ENCODE measurements around the gene TNXB. TPM values are rescaled to one million over a fixed set of nuclear protein-coding genes. Genes with fewer than 3 reads are reported as not detected.
"Not testable (repeated sequence)": the region's sequence is repeated elsewhere in the genome, so short reads cannot be mapped to it uniquely, and the experiment has no call there.

Gene TNXB
- total and polyA plus RNA-seq, 2 donors (not counting 3 experiments of a cell fraction or from before 2014, with no cell fraction given): 0.47 to 2.7 TPM

DNA sequence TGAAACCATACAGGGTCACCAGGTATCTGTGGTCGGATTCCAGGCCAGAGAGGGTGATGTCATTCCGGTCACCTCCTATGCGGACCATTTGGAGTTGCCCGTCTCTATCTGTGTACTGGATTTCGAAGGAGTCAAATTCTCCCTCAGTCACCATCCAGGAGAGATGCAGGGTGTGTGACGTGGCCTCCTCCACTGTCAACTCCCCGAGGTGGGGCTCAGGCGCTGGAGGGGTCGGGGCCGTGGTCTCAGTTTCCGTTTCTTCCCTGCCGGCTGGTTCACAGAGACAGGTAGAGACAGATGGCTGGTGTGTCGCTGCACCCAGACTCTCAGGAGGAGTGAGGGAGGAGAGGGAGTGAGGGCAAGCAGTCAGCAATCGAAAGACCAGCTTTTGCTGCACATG, 40.3 kb downstream of the TNXB start:
- CTCF ChIA-PET: no interaction called here
- Histone ChIP-seq H3K36me3 (ENCODE audit: control insufficient read depth in 2 of 2, extremely low read depth in 1 of 2, insufficient read depth in 2 of 2, low read length in 2 of 2) (no peaks in the 10 kb centered on the region), H3K9ac (replicated peaks; ENCODE audit: extremely low read depth, insufficient read depth, low read length) (no peak overlapping the region), H3K27ac (ENCODE audit: insufficient read depth, low read depth, low read length) (no peak overlapping the region), H3K4me3 (replicated peaks in 1 of 3; ENCODE audit: insufficient read depth in 1 of 3, low read depth in 1 of 3, low read length in 3 of 3) (no peak overlapping the region), H3K4me1 (ENCODE audit: control insufficient read depth, extremely low read depth, insufficient read depth, low read length) (no peaks in the 10 kb centered on the region), H4K20me1 (replicated peaks; ENCODE audit: control insufficient read depth, extremely low read depth, insufficient read depth, low read length) (no peaks in the 10 kb centered on the region), H3K79me2 (ENCODE audit: control insufficient read depth, insufficient read depth, low read length) (no peaks in the 10 kb centered on the region), H3K27me3 (ENCODE audit: control insufficient read depth in 2 of 2, insufficient read depth in 2 of 2, low read length in 2 of 2) (peaks cover 0 to 2% of the 10 kb centered on the region in 2 experiments), H3K9me1 (replicated peaks; ENCODE audit: control insufficient read depth, extremely low read depth, insufficient read depth, low read length) (no peaks in the 10 kb centered on the region), H2AFZ (ENCODE audit: low read depth, low read length) (no peak overlapping the region), H3K4me2 (ENCODE audit: insufficient read depth, low read length) (no peak overlapping the region), H3K9me3 (replicated peaks; ENCODE audit: control insufficient read depth, insufficient read depth, low read length) (no peaks in the 10 kb centered on the region)
- DNase-seq (ENCODE audit: low read depth, low spot score): no peak
- TF ChIP-seq POLR2AphosphoS5 (IDR thresholded peaks at IDR 0.05; ENCODE audit: insufficient read depth, low read depth, low read length) (no peak), POLR2A (IDR thresholded peaks at IDR 0.05; ENCODE audit: low read depth, low read length) (no peak), FOS (IDR thresholded peaks at IDR 0.05; ENCODE audit: borderline replicate concordance, insufficient read depth, low read length) (no peak), MYC (IDR thresholded peaks at IDR 0.05; ENCODE audit: low read depth, low read length) (no peak), EZH2 (IDR thresholded peaks at IDR 0.05; ENCODE audit: borderline replicate concordance, low read depth, low read length, severe bottlenecking) (no peak), GATA2 (IDR thresholded peaks at IDR 0.05; ENCODE audit: insufficient read depth, insufficient read length, low read depth, low read length) (no peak), JUN (IDR thresholded peaks at IDR 0.05; ENCODE audit: borderline replicate concordance, insufficient read depth, insufficient read length, low read depth) (no peak)
- TF ChIP-seq, protein P1, sequence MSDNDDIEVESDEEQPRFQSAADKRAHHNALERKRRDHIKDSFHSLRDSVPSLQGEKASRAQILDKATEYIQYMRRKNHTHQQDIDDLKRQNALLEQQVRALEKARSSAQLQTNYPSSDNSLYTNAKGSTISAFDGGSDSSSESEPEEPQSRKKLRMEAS (IDR thresholded peaks at IDR 0.05; ENCODE audit: insufficient read depth, insufficient read length): no peak
- TF ChIP-seq, protein P2, sequence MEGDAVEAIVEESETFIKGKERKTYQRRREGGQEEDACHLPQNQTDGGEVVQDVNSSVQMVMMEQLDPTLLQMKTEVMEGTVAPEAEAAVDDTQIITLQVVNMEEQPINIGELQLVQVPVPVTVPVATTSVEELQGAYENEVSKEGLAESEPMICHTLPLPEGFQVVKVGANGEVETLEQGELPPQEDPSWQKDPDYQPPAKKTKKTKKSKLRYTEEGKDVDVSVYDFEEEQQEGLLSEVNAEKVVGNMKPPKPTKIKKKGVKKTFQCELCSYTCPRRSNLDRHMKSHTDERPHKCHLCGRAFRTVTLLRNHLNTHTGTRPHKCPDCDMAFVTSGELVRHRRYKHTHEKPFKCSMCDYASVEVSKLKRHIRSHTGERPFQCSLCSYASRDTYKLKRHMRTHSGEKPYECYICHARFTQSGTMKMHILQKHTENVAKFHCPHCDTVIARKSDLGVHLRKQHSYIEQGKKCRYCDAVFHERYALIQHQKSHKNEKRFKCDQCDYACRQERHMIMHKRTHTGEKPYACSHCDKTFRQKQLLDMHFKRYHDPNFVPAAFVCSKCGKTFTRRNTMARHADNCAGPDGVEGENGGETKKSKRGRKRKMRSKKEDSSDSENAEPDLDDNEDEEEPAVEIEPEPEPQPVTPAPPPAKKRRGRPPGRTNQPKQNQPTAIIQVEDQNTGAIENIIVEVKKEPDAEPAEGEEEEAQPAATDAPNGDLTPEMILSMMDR (IDR thresholded peaks at IDR 0.05; ENCODE audit: extremely low read depth in 1 of 2, insufficient read depth in 1 of 2, low read depth in 1 of 2, low read length in 2 of 2): no peak
- intact Hi-C loops (cut with micrococcal nuclease): no loop called here
- no peak for FAIRE-seq
- dilution Hi-C loops (cut with MboI; ENCODE audit: extremely low pct_ligation_motif_present, low sequenced_read_pairs): no loop called here
- no TSS peak for BruUV-seq (replicated peaks)
- POLR2A ChIA-PET: no interaction called here

DNA sequence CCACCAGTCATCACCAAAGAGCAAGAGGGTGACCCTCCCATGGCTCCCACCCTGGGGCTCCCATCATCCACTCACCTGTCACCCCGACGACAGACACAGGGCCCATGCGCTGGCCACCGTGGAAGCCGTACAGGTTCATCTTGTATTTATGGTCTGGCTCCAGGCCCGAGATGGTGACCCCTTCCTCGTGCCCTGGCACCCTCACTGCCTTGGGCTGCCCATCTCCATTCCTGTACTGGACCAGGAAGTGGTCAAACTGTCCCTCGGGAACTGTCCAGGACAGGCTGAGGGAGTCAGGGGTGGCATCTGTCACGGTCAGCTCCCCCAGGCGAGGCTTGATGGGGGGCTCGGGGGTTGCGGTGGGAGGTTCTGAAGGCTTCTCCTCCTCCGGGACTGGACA, 40.8 kb downstream of the TNXB start:
- BruUV-seq (replicated peaks); H3K9me3 ChIP-seq (replicated peaks; ENCODE audit: control insufficient read depth, insufficient read depth, low read length); dilution Hi-C loops (cut with MboI; ENCODE audit: extremely low pct_ligation_motif_present, low sequenced_read_pairs); H4K20me1 ChIP-seq (replicated peaks; ENCODE audit: control insufficient read depth, extremely low read depth, insufficient read depth, low read length); H3K4me3 ChIP-seq (replicated peaks in 1 of 3; ENCODE audit: insufficient read depth in 1 of 3, low read depth in 1 of 3, low read length in 3 of 3); H3K9ac ChIP-seq (replicated peaks; ENCODE audit: extremely low read depth, insufficient read depth, low read length); H3K4me2 ChIP-seq (ENCODE audit: insufficient read depth, low read length); POLR2A ChIA-PET; DNase-seq (ENCODE audit: low read depth, low spot score); FAIRE-seq; H3K36me3 ChIP-seq (ENCODE audit: control insufficient read depth in 2 of 2, extremely low read depth in 1 of 2, insufficient read depth in 2 of 2, low read length in 2 of 2); H3K27ac ChIP-seq (ENCODE audit: insufficient read depth, low read depth, low read length); H3K27me3 ChIP-seq (ENCODE audit: control insufficient read depth in 2 of 2, insufficient read depth in 2 of 2, low read length in 2 of 2); intact Hi-C loops (cut with micrococcal nuclease); H3K79me2 ChIP-seq (ENCODE audit: control insufficient read depth, insufficient read depth, low read length); H3K4me1 ChIP-seq (ENCODE audit: control insufficient read depth, extremely low read depth, insufficient read depth, low read length); CTCF ChIA-PET; H2AFZ ChIP-seq (ENCODE audit: low read depth, low read length); H3K9me1 ChIP-seq (replicated peaks; ENCODE audit: control insufficient read depth, extremely low read depth, insufficient read depth, low read length): not testable (repeated sequence)

DNA sequence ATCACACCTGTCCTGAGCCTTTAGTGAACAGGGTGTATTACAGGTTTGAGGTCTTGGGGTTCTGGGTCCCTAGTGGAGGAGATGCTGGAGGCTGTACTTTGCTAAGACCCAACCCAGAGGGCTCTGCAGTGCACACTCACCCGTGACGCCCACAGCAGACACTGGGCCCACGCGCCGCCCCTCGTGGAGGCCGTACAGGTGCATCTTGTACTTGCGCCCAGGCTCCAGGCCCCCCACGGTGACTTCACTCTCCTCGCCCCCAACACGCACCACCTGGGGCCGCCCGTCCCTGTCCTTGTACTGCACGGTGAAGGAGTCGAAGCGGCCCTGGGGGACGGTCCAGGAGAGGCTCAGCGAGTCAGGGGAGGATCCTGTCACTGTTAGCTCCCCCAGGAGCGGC, 41.6 kb downstream of the TNXB start:
- H4K20me1 ChIP-seq (replicated peaks; ENCODE audit: control insufficient read depth, extremely low read depth, insufficient read depth, low read length); H3K27me3 ChIP-seq (ENCODE audit: control insufficient read depth in 2 of 2, insufficient read depth in 2 of 2, low read length in 2 of 2); dilution Hi-C loops (cut with MboI; ENCODE audit: extremely low pct_ligation_motif_present, low sequenced_read_pairs); CTCF ChIA-PET; DNase-seq (ENCODE audit: low read depth, low spot score); H3K27ac ChIP-seq (ENCODE audit: insufficient read depth, low read depth, low read length); intact Hi-C loops (cut with micrococcal nuclease); H3K9me3 ChIP-seq (replicated peaks; ENCODE audit: control insufficient read depth, insufficient read depth, low read length); H2AFZ ChIP-seq (ENCODE audit: low read depth, low read length); POLR2A ChIA-PET; H3K36me3 ChIP-seq (ENCODE audit: control insufficient read depth in 2 of 2, extremely low read depth in 1 of 2, insufficient read depth in 2 of 2, low read length in 2 of 2); H3K4me1 ChIP-seq (ENCODE audit: control insufficient read depth, extremely low read depth, insufficient read depth, low read length); H3K9me1 ChIP-seq (replicated peaks; ENCODE audit: control insufficient read depth, extremely low read depth, insufficient read depth, low read length); BruUV-seq (replicated peaks); H3K4me2 ChIP-seq (ENCODE audit: insufficient read depth, low read length); H3K79me2 ChIP-seq (ENCODE audit: control insufficient read depth, insufficient read depth, low read length); FAIRE-seq; H3K9ac ChIP-seq (replicated peaks; ENCODE audit: extremely low read depth, insufficient read depth, low read length); H3K4me3 ChIP-seq (replicated peaks in 1 of 3; ENCODE audit: insufficient read depth in 1 of 3, low read depth in 1 of 3, low read length in 3 of 3): not testable (repeated sequence)

All from endothelial cell of umbilical vein (primary cell).